ENCODE data around the gene PTGR3.

Gene PTGR3

DNA sequence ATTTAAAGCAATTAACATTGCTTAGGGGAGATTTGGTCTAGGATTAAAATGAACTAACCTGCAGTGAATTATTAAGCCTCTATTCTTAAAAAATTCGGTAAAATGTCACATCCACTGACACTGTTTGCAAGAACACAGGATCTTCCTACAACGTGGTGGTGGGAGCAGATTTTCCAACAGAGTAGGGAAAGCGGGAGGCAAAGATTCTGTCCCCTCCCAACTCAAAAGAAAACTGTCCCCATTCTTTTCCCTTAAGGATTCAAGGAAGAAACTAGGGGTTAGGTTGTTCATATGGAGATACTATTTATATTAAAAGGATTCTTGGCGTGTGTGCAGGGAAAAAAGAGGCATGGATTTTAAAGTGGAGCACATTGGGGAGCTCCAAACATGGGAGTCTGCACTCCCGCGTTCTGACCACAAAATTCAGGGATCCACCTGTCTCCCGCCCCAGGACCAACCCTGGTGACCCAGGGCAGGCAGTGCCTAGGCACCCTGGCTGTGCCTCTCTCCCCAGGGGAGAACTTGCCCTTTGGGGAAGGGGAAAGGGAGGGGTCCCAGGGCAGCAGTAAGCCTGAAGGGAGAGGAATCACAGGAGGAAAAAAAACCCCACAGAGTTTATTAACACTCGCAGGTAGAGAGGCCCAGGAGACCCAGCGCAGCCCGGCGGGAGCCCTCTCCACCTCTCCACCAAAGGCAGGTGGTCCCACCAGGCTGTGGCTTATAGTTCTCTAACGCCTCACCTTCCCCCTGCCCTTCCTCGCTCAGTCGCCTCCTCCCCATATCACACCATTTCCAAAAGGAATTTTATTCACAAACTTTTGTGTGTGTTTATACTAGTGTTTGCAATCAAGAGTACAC is 2.3 kb downstream of the PTGR3 start:
- H3K4me1 Mint-ChIP-seq (ENCODE audit: low read depth), result peaks cover 54% of the 10 kb centered on the region
- H3K27me3 Mint-ChIP-seq, result peaks cover 34% of the 10 kb centered on the region
- H3K4me3 Mint-ChIP-seq, result peak overlapping the region; percentile 89
- intact Hi-C loops (cut with micrococcal nuclease), result loop anchor here (2.0 to 10.0 kb wide), 4 partner anchors 34 to 1616 kb away; partner anchors contain the start of gene ZNF236
- no peaks in the 10 kb centered on the region for H3K9me3 Mint-ChIP-seq
- H3K27ac Mint-ChIP-seq, result peak overlapping the region; percentile 94
- H3K36me3 Mint-ChIP-seq (ENCODE audit: low read depth), result peaks cover 37% of the 10 kb centered on the region

DNA sequence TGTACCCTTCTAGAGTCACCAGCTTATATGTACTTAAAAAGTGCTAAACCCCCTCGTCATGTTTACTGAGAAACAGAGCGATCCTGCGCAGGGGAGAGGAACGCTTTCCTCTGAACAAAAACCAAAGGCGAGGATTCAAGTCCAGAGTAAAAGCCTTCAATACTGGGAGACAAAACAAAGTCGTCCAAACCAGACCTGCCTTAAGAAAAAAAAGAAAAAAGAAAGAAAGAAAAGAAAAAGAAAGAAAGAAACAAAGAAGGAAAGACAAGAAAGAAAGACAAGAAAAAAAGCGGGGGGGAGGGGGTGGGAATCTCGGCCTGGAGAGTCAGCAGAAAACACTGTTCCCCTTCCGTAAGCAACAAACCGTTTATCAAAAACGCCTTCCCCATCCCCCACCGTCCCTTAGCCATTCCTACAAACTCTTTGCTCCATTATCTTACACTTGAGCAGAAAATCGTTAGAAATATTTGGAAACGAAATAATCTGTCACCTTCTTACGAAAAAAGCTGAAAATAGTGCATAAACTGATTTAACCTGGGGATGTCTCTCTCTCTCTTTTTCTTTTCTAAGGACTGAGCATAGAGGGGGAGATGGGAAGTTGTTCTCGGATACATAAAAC is 3.3 kb downstream of the PTGR3 start:
- peaks cover 34% of the 10 kb centered on the region for H3K27me3 Mint-ChIP-seq
- H3K27ac Mint-ChIP-seq, result peak overlapping the region; percentile 26
- H3K36me3 Mint-ChIP-seq (ENCODE audit: low read depth), result peaks cover 40% of the 10 kb centered on the region
- H3K4me3 Mint-ChIP-seq, result peak overlapping the region; percentile 82
- intact Hi-C loops (cut with micrococcal nuclease), result loop anchor here (2.0 to 10.0 kb wide), 4 partner anchors 35 to 1617 kb away; partner anchors contain the start of gene ZNF236
- H3K4me1 Mint-ChIP-seq (ENCODE audit: low read depth), result peaks cover 51% of the 10 kb centered on the region
- H3K9me3 Mint-ChIP-seq, result no peaks in the 10 kb centered on the region

DNA sequence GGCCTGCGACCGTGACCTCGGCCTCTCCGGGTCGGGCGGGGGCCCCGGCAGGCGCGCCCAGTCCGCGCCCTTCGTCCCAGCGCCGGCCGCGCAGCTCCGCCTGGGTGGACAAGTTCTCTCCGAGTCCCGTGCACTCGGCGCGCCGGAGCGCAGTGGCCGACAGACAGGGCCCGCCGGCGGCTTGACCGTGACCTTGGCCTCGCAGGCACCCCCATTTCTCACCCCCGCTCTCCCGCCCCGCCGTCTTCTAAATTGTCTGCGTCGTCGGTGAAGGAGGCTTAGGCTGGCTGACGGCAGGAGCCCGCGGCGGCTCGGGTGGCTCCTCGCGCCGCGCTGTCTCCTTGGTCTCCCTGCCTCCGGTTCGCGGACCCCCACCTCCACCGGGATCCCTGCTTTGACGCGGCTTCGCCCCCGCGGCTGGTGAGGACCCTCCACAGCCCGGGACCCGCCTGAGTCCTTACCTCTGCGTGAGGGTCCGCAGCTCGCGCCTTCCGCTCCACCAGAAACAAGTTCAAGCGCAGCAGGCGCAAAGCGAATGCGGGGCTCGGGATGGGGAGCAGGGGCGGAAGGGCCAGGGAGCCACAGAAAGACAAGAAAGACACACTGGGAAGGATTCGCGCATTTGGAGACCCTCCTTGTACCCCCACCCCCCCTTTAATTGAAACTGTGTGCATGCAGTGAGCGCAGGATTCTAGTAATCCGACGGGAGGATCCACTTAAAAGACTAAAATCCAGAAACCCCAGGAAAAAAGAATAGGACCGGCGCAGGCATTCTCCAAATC is 4.0 kb downstream of the PTGR3 start:
- Mint-ChIP-seq H3K27ac (peak overlapping the region; percentile 26), H3K27me3 (peaks cover 34% of the 10 kb centered on the region), H3K4me3 (peak overlapping the region; percentile 82), H3K36me3 (ENCODE audit: low read depth) (peaks cover 45% of the 10 kb centered on the region), H3K4me1 (ENCODE audit: low read depth) (peaks cover 44% of the 10 kb centered on the region), H3K9me3 (no peaks in the 10 kb centered on the region)
- intact Hi-C loops (cut with micrococcal nuclease), result loop anchor here (5.0 to 10.0 kb wide), 3 partner anchors 140 to 1617 kb away; partner anchors contain the start of gene ZNF236

DNA sequence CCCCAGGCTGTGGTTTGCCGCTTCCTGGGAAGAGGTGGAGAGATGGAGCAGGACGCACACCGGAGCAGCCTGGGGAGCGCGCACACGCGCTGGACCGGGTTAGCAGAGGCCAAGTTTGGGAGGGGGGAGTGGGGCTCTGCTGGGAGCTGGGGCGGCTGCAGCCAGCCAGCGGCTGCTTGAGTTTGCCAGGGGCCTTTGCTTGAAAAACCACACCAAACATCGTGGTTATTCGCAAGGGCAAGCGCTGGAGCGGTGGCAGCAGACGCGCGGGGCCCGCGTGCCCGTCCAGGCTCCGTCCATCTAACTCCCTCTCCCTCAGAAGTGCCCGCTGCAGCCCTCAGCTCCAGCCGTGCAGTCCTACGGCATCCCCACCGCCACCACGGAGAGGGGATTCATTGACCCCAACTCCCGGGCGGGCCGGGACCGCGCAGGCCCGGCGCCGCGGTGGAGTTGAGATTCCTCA is 4.6 kb downstream of the PTGR3 start:
- H3K9me3 Mint-ChIP-seq, result no peaks in the 10 kb centered on the region
- peaks cover 42% of the 10 kb centered on the region for H3K4me1 Mint-ChIP-seq (ENCODE audit: low read depth)
- peak overlapping the region; percentile 82 for H3K4me3 Mint-ChIP-seq
- peaks cover 51% of the 10 kb centered on the region for H3K36me3 Mint-ChIP-seq (ENCODE audit: low read depth)
- H3K27ac Mint-ChIP-seq, result no peak overlapping the region
- peaks cover 34% of the 10 kb centered on the region for H3K27me3 Mint-ChIP-seq
- intact Hi-C loops (cut with micrococcal nuclease), result loop anchor here (10.0 kb wide), 2 partner anchors 139 to 549 kb away; no protein-coding TSS in a partner anchor

DNA sequence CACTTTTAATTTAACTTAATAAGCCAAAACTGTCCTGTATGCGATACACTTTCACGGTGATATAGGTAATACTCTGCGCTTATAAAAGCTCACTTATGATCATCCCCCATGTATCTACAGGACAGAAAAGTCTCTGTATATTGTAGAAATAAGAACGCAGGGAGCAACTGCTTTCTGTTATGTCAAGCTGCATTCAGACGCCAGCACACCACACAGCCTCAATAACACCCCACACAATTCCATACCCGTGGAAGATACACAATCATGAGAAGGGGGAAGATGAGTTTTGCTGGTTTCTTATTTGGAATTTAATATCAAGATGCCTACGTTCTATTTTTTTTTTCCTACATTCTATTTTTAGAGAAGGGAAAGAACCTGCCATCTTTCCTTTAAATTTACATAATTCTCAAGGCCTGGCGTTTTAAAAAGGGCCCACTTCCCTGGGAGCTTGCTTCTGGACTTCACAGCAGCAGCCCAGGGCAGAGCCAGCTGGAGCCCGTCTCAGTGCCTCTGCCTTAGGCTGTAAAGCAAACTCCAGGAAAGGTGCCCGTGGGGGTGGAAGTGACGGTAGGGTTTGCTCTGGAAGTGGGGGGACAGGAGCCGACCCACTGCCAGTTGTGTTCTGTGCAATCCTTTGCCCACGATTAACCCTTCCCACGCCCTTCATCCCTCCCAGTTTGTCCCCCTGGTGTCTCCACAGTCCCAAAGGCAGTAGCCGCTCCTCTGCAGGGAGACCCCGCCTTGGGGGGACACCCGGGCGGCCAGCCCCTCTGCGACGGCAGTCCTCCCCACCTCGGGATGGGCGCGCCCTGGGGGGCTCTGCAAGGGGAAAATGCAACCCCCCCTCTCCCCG is 5.3 kb downstream of the PTGR3 start:
- Mint-ChIP-seq H3K4me1 (ENCODE audit: low read depth) (peaks cover 42% of the 10 kb centered on the region), H3K9me3 (no peaks in the 10 kb centered on the region), H3K27ac (no peak overlapping the region), H3K4me3 (no peak overlapping the region), H3K27me3 (peaks cover 34% of the 10 kb centered on the region), H3K36me3 (ENCODE audit: low read depth) (peaks cover 51% of the 10 kb centered on the region)
- intact Hi-C loops (cut with micrococcal nuclease), result loop anchor here (10.0 kb wide), 2 partner anchors 139 to 549 kb away; no protein-coding TSS in a partner anchor

DNA sequence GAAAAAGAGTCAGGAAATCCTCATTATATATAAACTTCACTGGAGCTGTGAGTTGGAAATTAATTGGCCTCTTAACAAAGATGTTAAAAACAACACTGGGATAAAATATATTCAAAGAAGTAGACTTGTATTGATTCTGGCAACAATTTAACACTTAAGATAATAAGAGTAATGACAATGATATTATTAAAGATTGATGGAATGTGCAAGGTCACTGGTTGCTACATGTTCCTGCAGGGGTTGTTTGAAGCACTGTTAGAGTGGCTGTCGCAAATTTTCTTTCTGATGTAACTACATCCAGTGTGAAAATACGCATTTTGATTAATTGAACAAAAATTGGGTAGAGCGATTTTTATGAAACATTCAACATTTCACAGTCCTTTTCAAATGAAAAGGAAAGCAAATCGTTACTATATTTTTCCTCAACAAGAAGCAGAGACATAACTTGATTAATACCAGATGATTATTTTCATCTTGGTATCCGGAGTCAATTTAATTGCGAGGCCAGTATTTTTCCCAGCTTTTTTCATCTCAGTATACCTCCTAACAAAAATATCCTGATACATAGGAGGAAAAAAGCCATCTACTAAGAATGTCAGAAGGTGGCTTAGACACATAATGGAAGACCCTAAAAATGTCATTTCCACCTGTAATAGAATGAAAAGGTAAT is 6.1 kb downstream of the PTGR3 start:
- Mint-ChIP-seq H3K9me3 (no peaks in the 10 kb centered on the region), H3K27me3 (peaks cover 34% of the 10 kb centered on the region), H3K36me3 (ENCODE audit: low read depth) (peaks cover 45% of the 10 kb centered on the region), H3K27ac (no peak overlapping the region), H3K4me3 (no peak overlapping the region), H3K4me1 (ENCODE audit: low read depth) (peaks cover 38% of the 10 kb centered on the region)
- intact Hi-C loops (cut with micrococcal nuclease), result loop anchor here (10.0 kb wide), 2 partner anchors 138 to 548 kb away; no protein-coding TSS in a partner anchor

DNA sequence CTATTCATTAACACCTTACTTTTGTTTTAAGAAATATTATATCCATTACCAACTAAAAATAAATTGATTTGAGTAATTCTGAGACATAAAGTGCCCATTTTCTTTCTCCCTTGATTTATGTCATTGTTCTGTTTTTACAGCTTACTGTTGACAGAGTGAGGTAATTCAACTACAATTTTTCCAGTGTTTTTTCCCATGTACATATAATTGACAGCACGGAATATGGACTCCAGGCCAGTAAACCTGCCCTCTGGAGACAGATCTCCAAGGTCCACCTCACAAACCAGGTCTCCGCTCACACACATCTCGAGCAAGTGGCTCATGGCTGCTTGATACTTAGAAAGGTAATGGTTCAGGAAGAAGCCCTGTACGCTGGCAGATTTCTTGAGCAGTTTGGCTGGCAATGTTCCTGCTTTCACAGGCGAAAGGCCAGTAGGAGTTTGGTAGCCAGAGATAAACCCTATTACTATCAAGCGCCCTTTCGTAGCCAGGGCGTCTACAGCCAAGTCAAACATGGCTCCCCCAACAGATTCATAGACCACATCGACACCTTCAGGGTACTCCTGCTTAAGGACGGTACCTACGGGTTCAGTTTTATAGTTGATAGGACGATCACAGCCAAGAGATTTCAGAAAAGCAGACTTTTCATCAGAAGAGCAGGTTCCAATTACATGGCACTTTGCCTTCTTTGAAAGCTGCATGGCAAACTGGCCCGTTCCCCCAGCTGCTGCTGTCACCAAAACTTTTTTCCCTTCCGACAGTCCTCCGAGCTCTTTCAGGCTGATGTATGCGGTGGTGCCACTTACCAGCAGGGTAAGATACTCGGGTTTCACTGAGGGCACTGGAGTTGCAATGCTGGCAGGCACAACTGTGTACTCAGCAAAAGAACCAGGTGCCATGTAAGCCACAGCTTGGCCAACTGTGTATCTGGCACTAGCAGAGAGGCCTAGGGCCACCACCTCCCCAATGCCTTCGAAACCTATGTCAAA is 7.4 kb downstream of the PTGR3 start:
- intact Hi-C loops (cut with micrococcal nuclease), result loop anchor here (10.0 kb wide), 2 partner anchors 137 to 547 kb away; no protein-coding TSS in a partner anchor
- no peak overlapping the region for H3K27ac Mint-ChIP-seq

DNA sequence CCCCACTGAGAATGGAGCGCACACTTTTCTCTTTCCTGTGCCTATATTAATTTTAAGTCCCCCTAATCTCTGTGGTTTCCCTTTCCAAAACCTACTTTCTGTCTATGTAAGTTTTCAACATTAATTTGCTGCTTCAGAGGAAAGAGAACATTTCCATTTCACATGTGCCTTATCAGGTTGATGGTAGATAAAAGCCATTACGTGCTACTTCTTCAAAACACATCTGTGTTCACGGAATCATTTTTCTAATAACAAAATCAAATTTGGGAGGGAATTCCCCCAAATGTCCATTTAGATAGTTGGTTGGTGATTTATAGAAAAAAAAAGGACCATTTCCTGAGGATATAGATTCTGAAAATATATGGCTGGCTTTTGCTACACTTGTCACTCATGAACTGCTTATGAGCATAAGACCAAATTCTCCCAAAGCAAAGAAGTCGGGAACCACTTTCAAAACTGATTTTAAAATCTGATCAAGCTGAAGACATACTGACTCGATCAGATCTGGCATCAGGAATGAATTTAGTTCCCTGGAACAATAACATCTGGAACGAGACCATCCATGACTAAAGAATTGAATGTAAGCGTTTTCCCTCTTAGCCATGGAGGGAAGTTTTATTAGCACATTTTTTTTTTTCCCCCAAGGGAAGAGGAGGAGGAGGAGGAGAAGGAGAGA is 8.2 kb downstream of the PTGR3 start:
- H3K36me3 Mint-ChIP-seq (ENCODE audit: low read depth), result peaks cover 45% of the 10 kb centered on the region
- intact Hi-C loops (cut with micrococcal nuclease), result loop anchor here (10.0 kb wide), 2 partner anchors 136 to 546 kb away; no protein-coding TSS in a partner anchor
- no peak overlapping the region for H3K27ac Mint-ChIP-seq

More for the DNA sequence above, 7.4 kb downstream of the PTGR3 start:
- Mint-ChIP-seq H3K27me3 (peaks cover 23% of the 10 kb centered on the region), H3K36me3 (ENCODE audit: low read depth) (peaks cover 41% of the 10 kb centered on the region), H3K9me3 (no peaks in the 10 kb centered on the region), H3K4me1 (ENCODE audit: low read depth) (peaks cover 25% of the 10 kb centered on the region), H3K4me3 (no peak overlapping the region)

DNA sequence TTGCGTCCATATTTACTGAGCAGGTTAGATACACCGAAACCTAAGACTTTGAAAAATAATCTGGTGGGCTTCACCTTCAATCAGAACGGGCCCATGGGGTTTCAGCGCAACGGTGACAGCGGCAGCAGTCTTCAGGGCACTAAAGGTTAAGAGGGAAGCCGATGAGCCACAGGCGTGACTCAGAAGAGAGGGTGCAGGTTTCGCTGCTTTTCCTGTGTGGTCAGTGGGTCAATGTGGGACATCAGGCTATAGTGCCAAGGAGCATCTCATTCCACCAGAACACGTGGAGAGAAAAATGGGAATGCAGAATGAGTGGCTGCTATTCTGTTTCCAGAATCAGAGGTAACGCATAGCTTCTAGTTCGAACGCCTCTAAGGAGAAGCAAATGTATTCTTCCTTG is 8.9 kb downstream of the PTGR3 start:
- Mint-ChIP-seq H3K4me3 (no peak overlapping the region), H3K27ac (no peak overlapping the region), H3K9me3 (no peaks in the 10 kb centered on the region), H3K4me1 (ENCODE audit: low read depth) (peaks cover 10% of the 10 kb centered on the region), H3K27me3 (peaks cover 9% of the 10 kb centered on the region), H3K36me3 (ENCODE audit: low read depth) (peaks cover 42% of the 10 kb centered on the region)
- intact Hi-C loops (cut with micrococcal nuclease), result loop anchor here (10.0 kb wide), 2 partner anchors 135 to 545 kb away; no protein-coding TSS in a partner anchor

More for the DNA sequence above, 8.2 kb downstream of the PTGR3 start:
- no peak overlapping the region for H3K4me3 Mint-ChIP-seq
- peaks cover 17% of the 10 kb centered on the region for H3K4me1 Mint-ChIP-seq (ENCODE audit: low read depth)
- H3K9me3 Mint-ChIP-seq, result no peaks in the 10 kb centered on the region
- peaks cover 15% of the 10 kb centered on the region for H3K27me3 Mint-ChIP-seq

DNA sequence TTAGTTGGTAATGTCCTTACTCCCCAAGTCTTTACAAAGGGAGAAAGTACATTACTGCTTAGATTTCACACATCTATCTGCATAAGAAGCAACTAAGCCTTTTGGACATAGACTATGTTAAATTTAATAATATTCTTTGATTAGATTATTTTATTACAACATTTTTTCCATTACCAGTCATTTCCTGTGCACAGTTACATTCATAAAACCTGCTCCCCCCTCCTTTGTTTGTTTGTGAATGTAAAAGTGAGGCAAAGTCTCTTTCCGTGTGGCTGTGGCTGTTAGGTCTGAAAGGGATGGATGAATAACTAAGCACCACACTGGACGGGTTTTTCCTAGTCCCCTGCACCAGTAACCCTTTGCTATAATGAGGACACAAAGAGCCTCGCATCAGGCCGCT is 9.6 kb downstream of the PTGR3 start:
- H3K27me3 Mint-ChIP-seq, result peaks cover 3% of the 10 kb centered on the region
- peaks cover 3% of the 10 kb centered on the region for H3K4me1 Mint-ChIP-seq (ENCODE audit: low read depth)
- H3K9me3 Mint-ChIP-seq, result no peaks in the 10 kb centered on the region
- H3K4me3 Mint-ChIP-seq, result no peak overlapping the region
- intact Hi-C loops (cut with micrococcal nuclease), result loop anchor here (10.0 kb wide), 1 partner anchor 275 kb away; no protein-coding TSS in a partner anchor
- peaks cover 38% of the 10 kb centered on the region for H3K36me3 Mint-ChIP-seq (ENCODE audit: low read depth)
- H3K27ac Mint-ChIP-seq, result no peak overlapping the region

DNA sequence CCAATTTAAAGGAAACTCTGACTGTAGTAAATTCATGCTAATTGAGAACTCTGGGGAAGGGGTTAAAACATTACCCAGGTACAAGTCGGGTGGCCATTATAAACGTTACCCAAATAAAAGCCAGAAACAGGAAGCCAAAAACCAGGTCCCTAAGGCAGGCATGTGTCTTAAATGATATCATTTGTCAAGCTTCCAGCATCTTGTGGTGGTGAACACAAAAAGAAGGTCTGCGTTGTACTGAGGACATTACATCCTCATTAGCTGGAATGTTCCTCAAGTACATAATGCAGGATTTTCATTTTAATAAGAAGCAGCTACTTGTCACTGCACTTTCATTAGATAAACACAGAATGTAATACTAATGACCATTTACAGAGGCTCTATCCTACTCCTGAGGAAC is 10.9 kb downstream of the PTGR3 start:
- H3K27ac Mint-ChIP-seq, result no peak overlapping the region

More for the DNA sequence above, 10.9 kb downstream of the PTGR3 start:
- H3K4me1 Mint-ChIP-seq (ENCODE audit: low read depth), result no peaks in the 10 kb centered on the region
- intact Hi-C loops (cut with micrococcal nuclease), result loop anchor here (10.0 kb wide), 1 partner anchor 277 kb away; no protein-coding TSS in a partner anchor
- H3K27me3 Mint-ChIP-seq, result no peaks in the 10 kb centered on the region
- H3K36me3 Mint-ChIP-seq (ENCODE audit: low read depth), result peaks cover 38% of the 10 kb centered on the region
- H3K9me3 Mint-ChIP-seq, result no peaks in the 10 kb centered on the region
- H3K4me3 Mint-ChIP-seq, result no peak overlapping the region

Data from dendritic cell treated with granulocyte-macrophage colony-stimulating factor and Interleukin-4, amounts not matched to agents 40 ng/mL and 50 ng/mL, for 4 days (primary cell).